Left ventricle myocardium inferior (tissue), 1 donor: ENCODE data around the gene EMP1. TPM values are rescaled to one million over a fixed set of nuclear protein-coding genes. Genes with fewer than 3 reads are reported as not detected.
A peak's percentile ranks its signal among the peaks of the same experiment; 100 is the strongest.

Experiments
- DNase-seq: peaks from one replicate; pipeline ENCODE4 v3.0.0-alpha.2; 2020
- H3K27ac ChIP-seq: fragments of 200-600 bp; replicated peaks from 2 replicates; pipeline ENCODE4 v1.8.0; 2021
- H3K27me3 ChIP-seq: fragments of 200-600 bp; 2 replicates; pipeline ENCODE4 v1.8.0; 2021; ENCODE audit warnings: low read depth
- H3K36me3 ChIP-seq: fragments of 200-600 bp; 2 replicates; pipeline ENCODE4 v1.8.0; 2021
- H3K4me1 ChIP-seq: fragments of 200-600 bp; 2 replicates; pipeline ENCODE4 v1.8.0; 2021
- H3K4me3 ChIP-seq: fragments of 200-600 bp; 2 replicates; pipeline ENCODE4 v1.8.0; 2021; ENCODE audit warnings: mild to moderate bottlenecking, moderate library complexity
- H3K9me3 ChIP-seq: fragments of 200-600 bp; replicated peaks from 2 replicates; pipeline ENCODE4 v1.8.0; 2021
- intact Hi-C: fragments of 100-400 bp; cut with micrococcal nuclease; formaldehyde crosslinking; loops from one replicate; pipeline ENCODE4 v1.11.0; 2022
- total RNA-seq: library from RNA; stranded (reverse); fragmentation: NEBNext Ultra II Directional; extraction: Animal tissue kit (Norgen Biotek cat#: 25700); gene quantifications from one replicate; pipeline ENCODE4 v1.2.1, GENCODE V29; 2021
- TF ChIP-seq, protein P1 (sequence below): fragments of 200-600 bp; IDR thresholded peaks from 2 replicates; pipeline ENCODE4 v1.8.0; 2021; ENCODE audit warnings: antibody characterized with exemption, mild to moderate bottlenecking, borderline replicate concordance
- donor health status: DM: no; HTN: yes; CAD: no; lungs with severe emphysema.

The EMP1 gene
- total RNA-seq, 1 donor from 2014 or later: 90.5 TPM

DNA sequence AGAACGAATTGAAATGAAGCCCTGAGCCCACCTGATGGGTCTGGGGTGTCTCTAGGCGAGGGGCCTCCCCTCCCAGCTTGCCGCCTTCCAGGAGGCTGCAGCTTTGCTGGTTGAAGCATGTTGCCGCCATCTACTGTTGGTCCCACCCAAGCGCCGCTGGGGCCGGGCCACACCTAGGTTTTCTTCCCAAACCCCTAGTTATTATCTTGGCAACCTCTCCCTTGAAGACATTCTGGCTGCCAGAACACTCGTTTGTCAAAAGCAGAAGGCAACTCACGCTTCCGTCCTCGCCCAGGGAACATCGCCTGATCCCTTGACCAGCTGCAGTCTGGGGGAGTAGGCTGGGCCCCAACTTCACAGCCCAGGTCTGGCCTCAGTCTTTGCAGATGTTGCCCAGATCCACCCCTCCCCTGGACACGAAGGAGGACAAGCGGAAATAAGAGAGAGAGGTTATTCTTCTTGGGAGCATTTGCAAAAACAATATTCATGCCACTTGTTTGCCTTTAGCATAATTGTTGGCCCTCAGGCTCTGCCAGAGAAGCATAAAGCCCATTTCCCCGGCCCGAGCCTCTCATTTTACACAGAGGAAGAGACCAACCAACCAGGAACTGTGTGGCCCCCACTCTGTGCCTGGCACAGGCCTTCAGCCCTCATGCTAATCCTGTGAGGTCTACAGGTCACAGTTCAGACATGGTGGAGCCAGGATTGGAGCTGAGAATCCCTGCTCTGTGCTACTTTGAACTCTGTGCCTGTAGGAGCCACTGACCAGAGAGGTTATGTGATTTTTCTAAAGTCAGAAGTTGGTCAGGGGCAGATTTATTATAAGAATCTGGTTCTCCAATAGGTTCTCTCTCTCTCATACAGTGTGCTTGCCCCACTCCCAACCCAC, 6.8 kb downstream of the EMP1 start:
- Histone ChIP-seq H3K4me1 (peaks cover 98% of the 10 kb centered on the region), H3K27ac (peak overlapping the region; percentile 94), H3K36me3 (no peaks in the 10 kb centered on the region), H3K4me3 (peak overlapping the region; percentile 71), H3K9me3 (no peaks in the 10 kb centered on the region), H3K27me3 (no peaks in the 10 kb centered on the region)
- TF ChIP-seq, protein P1, sequence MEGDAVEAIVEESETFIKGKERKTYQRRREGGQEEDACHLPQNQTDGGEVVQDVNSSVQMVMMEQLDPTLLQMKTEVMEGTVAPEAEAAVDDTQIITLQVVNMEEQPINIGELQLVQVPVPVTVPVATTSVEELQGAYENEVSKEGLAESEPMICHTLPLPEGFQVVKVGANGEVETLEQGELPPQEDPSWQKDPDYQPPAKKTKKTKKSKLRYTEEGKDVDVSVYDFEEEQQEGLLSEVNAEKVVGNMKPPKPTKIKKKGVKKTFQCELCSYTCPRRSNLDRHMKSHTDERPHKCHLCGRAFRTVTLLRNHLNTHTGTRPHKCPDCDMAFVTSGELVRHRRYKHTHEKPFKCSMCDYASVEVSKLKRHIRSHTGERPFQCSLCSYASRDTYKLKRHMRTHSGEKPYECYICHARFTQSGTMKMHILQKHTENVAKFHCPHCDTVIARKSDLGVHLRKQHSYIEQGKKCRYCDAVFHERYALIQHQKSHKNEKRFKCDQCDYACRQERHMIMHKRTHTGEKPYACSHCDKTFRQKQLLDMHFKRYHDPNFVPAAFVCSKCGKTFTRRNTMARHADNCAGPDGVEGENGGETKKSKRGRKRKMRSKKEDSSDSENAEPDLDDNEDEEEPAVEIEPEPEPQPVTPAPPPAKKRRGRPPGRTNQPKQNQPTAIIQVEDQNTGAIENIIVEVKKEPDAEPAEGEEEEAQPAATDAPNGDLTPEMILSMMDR: peak; percentile 52
- peak; percentile 62 for DNase-seq
- intact Hi-C loops: loop anchor here (5.0 kb wide), 1 partner anchor 101 kb away; the partner anchor contains the start of gene GSG1

DNA sequence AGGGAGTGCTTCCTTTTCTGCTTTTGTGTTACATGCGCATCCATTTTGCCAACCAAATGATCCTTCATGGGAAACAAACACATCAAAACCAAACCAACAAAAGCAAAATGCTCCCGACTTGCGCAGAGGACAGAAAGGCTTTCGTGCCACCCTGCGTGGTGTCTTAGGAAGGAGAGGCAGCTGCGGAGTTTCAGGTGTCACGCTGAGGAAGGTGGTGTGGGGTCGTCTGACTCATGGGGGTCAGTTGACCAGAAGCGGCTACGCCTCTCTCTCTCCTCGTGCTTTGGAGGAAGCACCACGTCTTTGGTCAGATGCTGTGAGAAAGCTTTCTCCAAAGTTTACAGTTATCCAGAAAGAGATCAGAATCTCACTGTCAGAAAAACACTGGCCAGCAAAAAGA, 7.9 kb downstream of the EMP1 start:
- no peaks in the 10 kb centered on the region for H3K9me3 ChIP-seq
- no peaks in the 10 kb centered on the region for H3K36me3 ChIP-seq
- peaks cover 100% of the 10 kb centered on the region for H3K4me1 ChIP-seq
- no peak for DNase-seq
- H3K4me3 ChIP-seq: no peak overlapping the region
- TF ChIP-seq, protein P1: no peak
- peak overlapping the region; percentile 94 for H3K27ac ChIP-seq
- no peaks in the 10 kb centered on the region for H3K27me3 ChIP-seq
- intact Hi-C loops: loop anchor here (5.0 kb wide), 1 partner anchor 102 kb away; the partner anchor contains the start of gene GSG1

DNA sequence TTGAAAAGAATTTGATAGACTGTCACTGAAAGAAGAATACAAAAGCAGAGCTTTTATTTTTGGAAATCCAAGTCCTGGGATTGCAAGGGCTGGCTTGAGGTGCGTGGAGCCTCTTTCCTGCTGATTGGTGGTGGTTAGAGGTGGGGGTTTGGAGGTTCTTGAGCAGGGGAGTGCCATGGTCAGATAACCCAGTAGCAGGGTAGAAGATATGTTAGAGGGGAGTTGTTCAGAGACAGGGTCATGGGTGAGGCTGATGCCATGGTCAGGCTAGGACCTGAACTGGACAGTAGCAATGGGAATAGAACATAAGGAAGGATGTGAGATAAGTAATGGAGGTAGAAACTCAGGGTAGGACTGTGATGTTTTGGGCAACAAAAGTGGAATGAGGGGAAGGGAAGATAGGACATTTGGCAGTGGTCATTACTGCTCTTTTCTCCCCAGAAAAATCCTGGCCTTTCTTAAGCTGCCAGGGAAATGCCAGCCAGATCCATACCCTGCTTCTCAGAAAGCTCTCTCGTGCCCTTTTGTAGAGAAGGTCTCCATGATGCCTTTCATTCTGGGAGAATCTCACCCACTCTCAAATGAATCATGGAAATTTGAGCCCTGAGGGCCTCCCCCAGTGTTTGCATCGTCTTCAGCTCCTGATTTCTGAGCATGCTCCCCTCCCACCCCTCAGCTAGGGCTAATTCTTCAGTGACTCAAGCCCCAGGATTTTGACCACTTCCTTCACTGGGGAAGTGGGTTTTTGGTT, 9.5 kb downstream of the EMP1 start:
- TF ChIP-seq, protein P1: no peak
- Histone ChIP-seq H3K27ac (peak overlapping the region; percentile 64), H3K27me3 (no peaks in the 10 kb centered on the region), H3K9me3 (no peaks in the 10 kb centered on the region), H3K4me3 (no peak overlapping the region), H3K36me3 (no peaks in the 10 kb centered on the region), H3K4me1 (peaks cover 100% of the 10 kb centered on the region)
- intact Hi-C loops: no loop called here
- no peak for DNase-seq

DNA sequence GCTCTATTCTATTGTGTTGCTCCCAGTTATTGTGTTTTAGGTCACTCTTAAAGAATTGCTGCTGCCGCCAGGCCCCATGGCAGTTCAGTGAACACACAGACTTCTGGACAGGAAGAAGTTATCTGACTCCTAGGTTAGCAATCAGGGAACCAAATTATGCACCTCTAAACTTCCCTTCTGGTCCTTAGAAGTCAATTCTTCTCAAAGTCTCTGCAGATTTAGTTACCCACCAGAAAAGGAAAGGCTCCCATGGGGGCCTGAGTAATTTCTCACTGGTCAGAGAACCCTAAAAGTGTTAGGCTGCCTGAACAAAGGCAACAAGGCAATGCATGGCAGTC, 10.0 kb downstream of the EMP1 start:
- no peak overlapping the region for H3K4me3 ChIP-seq
- H3K4me1 ChIP-seq: peaks cover 100% of the 10 kb centered on the region
- no peak for DNase-seq
- no peaks in the 10 kb centered on the region for H3K9me3 ChIP-seq
- peak overlapping the region; percentile 64 for H3K27ac ChIP-seq
- H3K36me3 ChIP-seq: no peaks in the 10 kb centered on the region
- intact Hi-C loops: no loop called here
- TF ChIP-seq, protein P1: no peak
- no peaks in the 10 kb centered on the region for H3K27me3 ChIP-seq

DNA sequence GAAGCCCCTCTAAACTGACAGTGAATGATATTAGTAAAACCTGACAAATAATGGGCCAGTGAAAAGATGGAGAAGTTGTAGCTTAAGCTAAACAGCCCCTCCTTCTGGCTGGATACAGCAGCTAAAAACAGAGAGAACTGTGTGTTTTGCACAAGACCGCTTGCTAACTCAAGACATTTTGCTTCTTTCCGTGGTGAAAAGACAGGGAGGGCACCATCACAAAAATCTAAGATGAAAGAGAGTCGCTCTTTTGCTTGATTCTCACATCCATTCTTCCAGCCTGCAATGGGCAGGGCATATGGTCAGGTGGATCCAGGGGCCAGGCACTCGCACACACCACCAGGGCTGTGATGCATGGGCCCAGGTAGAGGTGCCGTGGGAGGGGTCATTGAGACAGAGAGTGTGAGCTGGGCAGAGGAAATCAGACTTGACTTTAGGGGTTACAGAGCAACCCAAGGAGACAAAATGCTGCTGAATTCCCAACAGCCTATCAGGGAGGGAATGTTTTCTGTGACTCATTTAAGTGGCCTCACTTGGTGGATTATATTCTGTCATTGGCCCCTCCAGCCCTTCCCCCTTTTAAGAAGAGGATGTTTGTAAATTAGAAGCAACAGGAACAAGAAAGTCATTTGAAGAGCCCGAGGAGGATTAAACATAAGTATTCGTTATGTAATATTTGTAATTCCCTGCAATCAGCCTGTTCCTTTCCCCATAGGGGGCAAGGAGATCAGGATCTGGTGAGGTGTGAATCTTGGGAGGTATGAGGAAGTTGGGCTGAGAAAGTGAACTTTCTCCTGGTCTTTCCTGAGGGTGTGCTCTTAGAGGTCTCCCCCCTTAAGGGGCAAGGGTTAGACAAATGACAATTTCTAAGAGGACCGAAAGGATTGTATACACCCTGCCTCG, 12.3 kb downstream of the EMP1 start:
- Histone ChIP-seq H3K27ac (peak overlapping the region; percentile 24), H3K4me3 (no peak overlapping the region), H3K36me3 (peaks cover 16% of the 10 kb centered on the region), H3K9me3 (no peaks in the 10 kb centered on the region), H3K27me3 (no peaks in the 10 kb centered on the region), H3K4me1 (peaks cover 83% of the 10 kb centered on the region)
- TF ChIP-seq, protein P1: peak; percentile 48
- no peak for DNase-seq
- intact Hi-C loops: no loop called here
